RPMI7951 (cell line): ENCODE data around the gene YES1. TPM values are rescaled to one million over a fixed set of nuclear protein-coding genes. Genes with fewer than 3 reads are reported as not detected.

Source experiments
- DNase-seq: peaks from one replicate; pipeline ENCODE4 v3.0.0-alpha.2; 2012; ENCODE audit warnings: low read depth
- total RNA-seq: library from RNA; depleted of rRNA; stranded (reverse); fragments of >200 nt; shearing (Covaris generic); gene quantifications from 2 replicates; pipeline ENCODE4 v1.2.3, GENCODE V29; 2014

The YES1 gene
- total RNA-seq, 1 experiment from 2014 or later: 69.1 TPM

DNA sequence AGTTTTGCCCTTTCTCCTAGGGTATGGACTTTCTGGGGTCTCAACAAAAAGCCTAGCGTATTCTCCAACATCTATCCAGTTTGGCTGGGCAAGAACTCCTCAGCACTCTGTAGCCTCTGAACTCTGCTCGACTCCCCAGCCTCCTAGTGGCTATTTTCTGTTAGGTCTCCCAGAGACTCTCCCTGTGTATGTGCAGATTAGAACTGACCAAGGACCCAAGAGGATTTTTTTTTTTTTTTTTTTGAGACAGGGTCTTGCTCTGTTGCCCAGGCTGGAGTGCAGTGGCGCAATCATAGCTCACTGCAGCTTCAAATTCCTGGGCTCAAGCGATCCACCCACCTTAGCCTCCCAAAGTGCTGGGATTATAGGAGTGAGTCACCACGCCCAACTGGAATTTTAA is 81.9 kb downstream of the YES1 start:
- peak; percentile 10 for DNase-seq

GRCh38 chr18:725646-726045 is 86.4 kb downstream of the YES1 start:
- no peak for DNase-seq

DNA sequence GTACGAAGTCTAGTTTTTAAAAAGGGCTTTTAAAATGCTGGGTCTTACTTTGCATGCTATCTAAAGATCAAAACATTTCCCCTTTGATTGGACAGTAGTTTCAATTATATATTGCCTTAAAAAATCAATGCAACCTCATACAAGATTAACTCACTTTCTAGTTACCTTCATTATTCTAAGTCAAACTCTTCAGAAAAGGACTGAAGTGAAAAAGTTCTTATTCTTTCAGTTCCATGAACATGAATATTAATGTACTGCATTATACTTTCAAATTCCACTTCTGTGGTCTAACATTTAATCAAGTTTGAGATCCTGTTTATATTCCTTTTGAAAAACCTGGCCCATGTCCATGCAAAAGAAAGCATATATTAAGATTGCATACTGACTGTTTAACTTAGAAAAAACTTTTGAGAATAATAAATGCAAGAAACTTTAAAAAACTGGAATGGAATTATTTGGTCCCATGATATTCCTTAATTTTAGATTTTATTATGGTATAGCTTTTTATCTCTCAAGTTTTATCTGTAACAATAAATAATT is 88.4 kb downstream of the YES1 start:
- DNase-seq: no peak

GRCh38 chr18:717003-717402 is 95.0 kb downstream of the YES1 start:
- no peak for DNase-seq

DNA sequence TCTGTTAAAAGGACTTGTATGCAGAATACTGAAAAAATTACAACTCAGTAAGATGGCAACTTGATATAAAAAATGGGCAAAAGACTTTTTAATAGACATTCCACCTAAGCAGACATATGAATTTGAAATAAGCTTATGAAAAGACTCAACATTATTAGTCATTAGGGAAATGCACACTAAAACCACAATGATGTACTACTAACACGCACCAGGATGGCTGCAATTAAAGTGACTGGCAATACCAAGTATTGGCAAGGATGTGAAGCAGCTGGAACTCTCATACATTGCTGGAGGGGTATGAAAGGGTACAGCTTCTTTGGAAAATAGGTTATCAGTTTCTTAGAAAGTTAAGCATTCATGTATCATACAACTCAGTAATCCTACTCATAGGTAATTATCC is 96.4 kb downstream of the YES1 start:
- peak; percentile 70 for DNase-seq

DNA sequence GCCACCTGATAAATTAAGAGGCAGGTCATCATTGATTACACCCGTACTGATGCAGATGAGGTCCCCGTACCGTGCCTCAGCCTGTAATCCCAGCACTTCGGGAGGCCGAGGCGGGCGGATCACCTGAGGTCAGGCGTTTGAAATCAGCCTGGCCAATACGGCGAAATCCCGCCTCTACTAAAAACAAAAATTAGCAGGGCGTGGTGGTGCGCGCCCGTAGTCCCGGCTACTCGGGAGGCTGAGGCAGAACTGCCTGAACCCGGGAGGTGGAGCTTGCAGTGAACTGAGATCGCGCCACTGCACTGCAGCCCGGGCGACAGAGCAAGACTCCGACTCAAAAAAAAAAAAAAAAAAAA is 98.9 kb downstream of the YES1 start:
- DNase-seq: no peak

DNA sequence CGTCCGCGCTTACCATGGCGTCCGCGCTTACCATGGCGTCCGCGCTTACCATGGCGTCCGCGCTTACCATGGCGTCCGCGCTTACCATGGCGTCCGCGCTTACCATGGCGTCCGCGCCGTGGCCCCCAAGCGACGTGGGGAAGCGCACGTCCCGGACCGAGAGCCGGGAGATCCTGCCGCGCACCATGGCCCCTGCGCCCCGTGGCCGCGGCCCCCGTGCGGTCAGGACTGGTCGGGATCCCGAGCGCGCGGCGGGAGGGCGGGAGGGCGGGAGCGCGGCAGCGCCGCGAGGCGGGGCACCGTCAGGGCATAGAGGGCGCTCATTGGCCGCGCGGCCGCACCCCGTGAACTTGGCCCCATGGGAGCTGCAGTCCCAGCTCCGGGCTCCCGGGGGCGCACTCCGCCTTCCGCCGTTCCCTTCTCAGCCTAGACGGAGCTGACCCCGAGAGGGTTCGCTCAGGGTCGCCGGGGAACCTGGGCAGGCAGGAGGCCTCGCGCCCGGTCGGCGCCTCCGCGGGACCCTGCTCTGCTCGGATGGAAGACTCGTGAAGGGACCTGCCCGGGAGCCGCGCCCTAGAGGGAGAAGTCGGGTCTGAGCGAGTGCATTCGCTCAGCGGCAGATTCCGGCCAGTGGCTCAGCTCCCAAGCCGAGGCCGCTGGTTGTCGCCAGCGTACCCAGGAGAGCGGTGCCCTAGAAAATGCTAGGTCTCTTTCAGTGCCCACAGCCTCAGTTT is 99.5 kb downstream of the YES1 start, which contains the start of gene ENOSF1:
Gene ENOSF1, minus strand, starts transcription at position 230 of the 734 bp plus-strand sequence. Its CDS starts 43 bp downstream, at position 187.
- peak; percentile 71 for DNase-seq

GRCh38 chr18:711657-712400 is 100.2 kb downstream of the YES1 start:
- peak; percentile 70 for DNase-seq

DNA sequence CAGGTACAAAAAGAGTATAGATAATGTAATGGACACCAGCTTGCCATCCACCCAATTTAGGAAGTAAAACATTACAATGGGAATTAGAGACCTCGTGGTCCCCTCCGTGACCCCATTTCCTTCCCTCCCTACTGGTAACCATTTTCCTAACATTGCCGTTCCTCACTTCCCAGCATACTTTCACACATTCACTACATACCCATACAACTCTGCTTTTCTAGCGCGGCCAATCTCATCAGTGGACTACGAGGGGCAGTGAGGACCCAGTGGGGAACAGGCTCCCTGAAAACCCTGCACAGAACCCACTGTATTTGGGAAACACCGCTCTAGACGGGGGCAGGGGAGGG is 100.8 kb downstream of the YES1 start:
- no peak for DNase-seq

DNA sequence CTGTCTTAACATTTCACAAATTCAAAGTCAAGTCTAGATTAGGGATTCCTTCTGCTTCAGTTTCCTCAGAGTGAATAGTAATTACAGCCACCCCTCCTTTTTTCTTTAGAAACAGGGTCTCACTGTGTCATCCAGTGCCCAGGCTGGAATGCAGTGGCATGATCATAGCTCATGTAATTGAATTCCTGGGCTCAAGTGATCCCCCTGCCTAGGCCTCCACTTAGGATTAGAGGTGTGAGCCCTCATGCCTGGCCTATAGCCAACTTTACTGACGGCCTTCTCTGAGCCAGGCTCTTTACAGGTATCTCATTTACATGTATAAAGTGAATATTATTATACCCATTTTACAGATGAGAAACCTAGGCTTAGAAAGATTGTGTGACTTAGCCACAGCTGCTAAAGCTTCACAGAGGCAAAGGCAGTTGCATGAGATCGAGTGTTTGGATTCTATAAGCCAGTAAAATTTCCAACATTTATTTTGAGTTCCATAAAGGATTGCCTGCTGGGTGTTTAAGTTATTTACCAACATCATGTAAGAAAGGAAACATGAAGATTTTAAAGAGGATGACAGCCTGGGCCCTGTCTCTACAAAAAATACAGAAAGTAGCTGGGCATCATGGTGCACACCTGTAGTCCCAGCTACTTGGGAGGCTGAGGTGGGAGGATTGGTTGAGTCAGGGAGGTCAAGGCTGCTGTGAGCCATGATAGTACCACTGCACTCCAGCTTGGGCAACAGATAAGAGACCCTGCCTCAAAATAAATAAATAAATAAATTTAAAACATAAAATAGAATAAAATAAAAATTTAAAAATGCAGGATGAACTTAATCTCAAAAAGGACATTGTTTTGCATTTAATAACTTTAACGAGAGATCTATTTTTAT is 101.4 kb downstream of the YES1 start:
- DNase-seq: no peak

DNA sequence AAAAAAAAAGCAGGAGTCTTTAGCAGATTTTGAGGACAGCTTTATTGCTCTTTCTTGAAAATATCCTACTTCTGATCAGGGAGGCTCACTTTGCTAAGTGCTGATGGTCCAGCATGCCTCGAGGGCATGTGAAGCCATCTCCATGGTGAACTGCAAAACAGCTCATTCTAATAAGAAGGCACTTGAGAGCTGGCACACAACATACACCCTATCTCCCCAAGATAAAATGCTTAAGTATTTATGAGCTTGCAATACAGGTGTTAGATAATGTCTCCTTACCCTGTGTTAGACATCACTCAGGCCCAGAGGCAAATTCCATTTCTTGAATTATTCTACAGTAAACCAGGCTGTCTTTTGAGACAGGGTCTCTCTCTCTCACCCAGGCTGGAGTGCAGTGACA is 102.3 kb downstream of the YES1 start:
- peak; percentile 28 for DNase-seq

- DNase-seq: no peak
Observed at GRCh38 chr18:708096-708495, 103.9 kb downstream of the YES1 start.

DNA sequence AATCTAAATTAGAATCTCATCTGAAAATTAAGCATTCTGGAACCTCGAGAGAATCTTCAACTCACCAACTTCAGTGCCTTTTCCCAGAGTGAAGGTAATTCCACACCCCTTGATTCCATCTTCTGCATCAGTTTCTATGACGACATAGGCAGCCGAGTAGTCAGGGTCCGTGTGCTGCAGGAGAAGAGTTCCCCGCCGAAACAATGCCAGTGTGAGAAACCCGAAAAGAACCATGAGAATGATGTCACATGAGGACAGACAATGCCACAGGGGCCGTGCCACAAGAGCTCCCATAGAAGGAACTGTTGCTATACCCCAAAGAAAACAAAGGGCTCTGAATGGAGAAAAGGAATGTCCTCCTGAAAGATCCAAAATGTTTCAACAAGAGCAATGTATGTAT is 105.6 kb downstream of the YES1 start:
- DNase-seq: no peak

GRCh38 chr18:703213-703967 is 108.7 kb downstream of the YES1 start:
- peak; percentile 42 for DNase-seq

GRCh38 chr18:697800-698199 is 114.2 kb downstream of the YES1 start:
- DNase-seq: no peak

DNA sequence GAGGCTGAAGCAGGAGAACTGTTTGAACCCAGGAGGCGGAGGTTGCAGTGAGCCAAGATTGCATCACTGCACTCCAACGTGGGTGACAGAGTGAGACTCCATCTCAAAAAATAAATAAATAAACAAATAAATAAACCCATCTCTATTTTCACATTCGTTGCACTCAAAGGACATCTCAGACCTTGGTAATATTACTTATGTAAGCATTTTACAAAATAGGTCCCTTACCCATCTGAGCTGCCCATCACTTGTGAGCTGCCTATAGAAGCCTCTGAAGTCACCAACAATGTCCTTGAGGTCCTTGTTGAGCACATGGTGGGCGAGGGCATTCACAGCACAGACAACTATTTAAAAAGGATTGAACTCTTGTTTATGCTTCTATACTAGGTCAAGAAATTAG is 115.0 kb downstream of the YES1 start:
- no peak for DNase-seq

DNA sequence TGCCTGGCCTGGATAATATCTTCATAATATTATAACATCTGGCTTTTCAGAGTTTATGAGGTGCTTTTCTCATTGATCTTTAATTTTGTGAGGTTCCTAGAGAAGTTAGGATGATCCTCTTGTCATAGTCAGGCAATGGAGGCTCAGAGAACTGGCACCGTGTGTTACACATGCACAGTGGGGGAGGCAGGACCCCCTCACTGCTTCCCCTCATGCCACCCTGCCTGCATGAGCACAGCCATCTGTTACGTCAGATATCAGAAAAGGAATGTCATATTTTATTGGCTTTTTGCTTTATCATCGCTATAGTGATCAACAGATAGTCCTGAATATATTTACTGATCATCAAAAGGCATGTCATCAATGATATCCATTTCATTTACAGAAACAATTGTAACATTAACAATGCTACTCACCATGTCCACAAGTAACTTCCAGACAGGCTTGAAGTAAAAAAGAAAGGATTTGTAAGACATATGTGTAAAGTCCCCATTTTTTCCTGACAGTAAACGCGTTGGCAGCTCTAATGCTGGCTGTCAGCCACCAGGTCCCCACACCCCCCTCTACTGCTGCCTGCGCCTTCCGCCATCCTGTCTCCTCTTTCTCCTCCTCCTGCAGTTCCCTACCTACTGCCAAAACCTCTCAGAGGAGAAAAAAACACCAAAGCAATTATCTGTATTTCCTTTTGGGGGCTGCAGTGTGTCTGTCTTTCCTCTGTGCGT is 118.4 kb downstream of the YES1 start:
- DNase-seq: no peak

- DNase-seq: no peak
Observed at GRCh38 chr18:692824-693223, 119.2 kb downstream of the YES1 start.

DNA sequence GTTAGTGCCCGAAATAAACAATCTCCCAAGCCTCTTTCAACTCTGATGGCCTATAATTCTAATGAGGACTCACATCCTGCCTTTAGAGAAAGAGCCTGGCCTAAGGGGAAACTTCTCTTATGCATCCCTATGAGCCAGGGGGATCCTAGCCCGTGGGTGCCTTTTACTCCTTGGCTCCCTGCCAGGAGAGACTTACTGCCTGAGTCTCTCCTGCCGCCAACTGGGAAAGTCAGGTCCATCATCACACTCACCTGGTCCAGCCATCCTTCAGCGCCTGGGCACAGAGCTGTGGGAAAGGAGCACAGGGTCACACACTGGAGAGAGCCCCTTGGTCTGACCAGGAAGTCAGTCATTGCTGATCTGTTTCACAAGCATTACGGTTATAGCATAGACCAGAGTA is 123.7 kb downstream of the YES1 start:
- DNase-seq: no peak

DNA sequence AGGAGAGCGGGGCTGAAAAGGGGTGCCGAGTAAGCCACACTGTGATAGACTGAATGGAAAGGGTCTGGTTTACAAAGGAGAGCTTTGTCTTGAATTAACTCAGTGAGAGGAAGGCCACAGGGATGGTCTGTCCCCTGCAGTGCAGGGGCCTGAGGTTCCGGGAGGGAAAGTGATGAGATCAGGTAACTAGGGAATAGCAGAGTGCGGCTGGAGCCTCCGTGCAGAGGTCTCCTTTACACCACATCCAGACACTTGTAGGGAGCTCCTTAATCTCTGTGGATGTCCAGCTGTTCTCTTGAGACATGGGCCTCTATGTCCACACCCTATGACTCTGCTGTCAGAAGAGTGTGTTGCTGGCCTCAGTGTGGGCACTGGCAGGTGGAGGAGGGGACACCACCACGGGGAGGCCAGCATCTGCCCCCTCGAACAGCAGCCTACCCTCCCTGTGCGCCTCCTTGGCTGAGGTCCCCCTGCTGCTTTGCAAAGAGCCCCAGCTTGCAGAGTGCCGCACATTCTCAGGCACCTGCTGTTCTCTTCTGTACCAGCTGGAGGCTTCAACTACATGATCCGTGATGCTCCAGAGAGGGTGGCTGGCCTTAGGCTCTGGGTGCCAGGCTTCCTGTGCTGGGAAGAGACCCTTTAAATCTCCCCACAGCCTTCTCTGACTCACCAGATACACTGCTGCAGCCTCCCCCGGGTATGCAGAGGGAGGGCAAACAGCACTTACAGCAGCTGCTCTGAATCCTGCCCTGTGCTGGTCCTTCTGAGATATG is 125.5 kb downstream of the YES1 start:
- DNase-seq: no peak
